Epithelial cell of prostate (primary cell): ENCODE results near the gene DLL1.

ENCODE experiments used
- DNase-seq: peaks from one replicate; pipeline ENCODE4 v3.0.0-alpha.2; 2011; ENCODE audit warnings: low read depth, low spot score
- H3K27ac ChIP-seq: fragments of 450-650 bp; 2 replicates; pipeline ENCODE4 v1.5.1; 2017; ENCODE audit warnings: mild to moderate bottlenecking

The DLL1 gene

GRCh38 chr6:170253226-170253909 lies 37.5 kb downstream of the DLL1 start:
- DNase-seq, result no peak
- H3K27ac ChIP-seq, result no peak overlapping the region

GRCh38 chr6:170251776-170252571 lies 38.9 kb downstream of the DLL1 start:
- no peak overlapping the region for H3K27ac ChIP-seq
- no peak for DNase-seq

- H3K27ac ChIP-seq, result no peak overlapping the region
These were observed 39.7 kb downstream of the DLL1 start for GRCh38 chr6:170250981-170251775.

GRCh38 chr6:170250455-170250854 lies 40.4 kb downstream of the DLL1 start:
- no peak overlapping the region for H3K27ac ChIP-seq

More at GRCh38 chr6:170250981-170251775, 39.7 kb downstream of the DLL1 start:
- no peak for DNase-seq

GRCh38 chr6:170249817-170250216 lies 41.1 kb downstream of the DLL1 start:
- no peak for DNase-seq
- no peak overlapping the region for H3K27ac ChIP-seq

More at GRCh38 chr6:170250455-170250854, 40.4 kb downstream of the DLL1 start:
- no peak for DNase-seq

- no peak overlapping the region for H3K27ac ChIP-seq
- no peak for DNase-seq
These were observed 41.8 kb downstream of the DLL1 start for GRCh38 chr6:170248861-170249600.

- no peak overlapping the region for H3K27ac ChIP-seq
- no peak for DNase-seq
These were observed 42.6 kb downstream of the DLL1 start for GRCh38 chr6:170248111-170248805.

GRCh38 chr6:170247178-170247701 lies 43.6 kb downstream of the DLL1 start:
- DNase-seq, result no peak
- no peak overlapping the region for H3K27ac ChIP-seq

GRCh38 chr6:170245475-170245992 lies 45.3 kb downstream of the DLL1 start:
- no peak overlapping the region for H3K27ac ChIP-seq
- DNase-seq, result no peak

- H3K27ac ChIP-seq, result no peak overlapping the region
- no peak for DNase-seq
These were observed 46.0 kb downstream of the DLL1 start for GRCh38 chr6:170244721-170245474.

GRCh38 chr6:170243791-170244291 lies 47.0 kb downstream of the DLL1 start:
- H3K27ac ChIP-seq, result no peak overlapping the region
- no peak for DNase-seq

GRCh38 chr6:170243386-170243785 lies 47.5 kb downstream of the DLL1 start:
- DNase-seq, result no peak

GRCh38 chr6:170238741-170239565 lies 51.9 kb downstream of the DLL1 start:
- no peak for DNase-seq
- H3K27ac ChIP-seq, result no peak overlapping the region

More at GRCh38 chr6:170243386-170243785, 47.5 kb downstream of the DLL1 start:
- no peak overlapping the region for H3K27ac ChIP-seq

- no peak overlapping the region for H3K27ac ChIP-seq
- DNase-seq, result no peak
These were observed 52.7 kb downstream of the DLL1 start for GRCh38 chr6:170237999-170238740.

- no peak for DNase-seq
- no peak overlapping the region for H3K27ac ChIP-seq
These were observed 54.6 kb downstream of the DLL1 start for GRCh38 chr6:170236131-170236836.
